ENCODE results near the gene UCHL3.

The UCHL3 gene

GRCh38 chr13:75566658-75567057 lies 17.1 kb downstream of the UCHL3 start:
- Mint-ChIP-seq H3K4me1 (ENCODE audit: low read depth) (no peaks in the 10 kb centered on the region), H3K27ac (no peak overlapping the region), H3K36me3 (ENCODE audit: low read depth) (peaks cover 40% of the 10 kb centered on the region), H3K9me3 (no peaks in the 10 kb centered on the region), H3K27me3 (no peaks in the 10 kb centered on the region), H3K4me3 (no peak overlapping the region)
- intact Hi-C loops (cut with micrococcal nuclease): no loop called here

- no peak overlapping the region for H3K4me3 Mint-ChIP-seq
- no peak overlapping the region for H3K27ac Mint-ChIP-seq
- intact Hi-C loops (cut with micrococcal nuclease): no loop called here
These were observed 20.0 kb downstream of the UCHL3 start for GRCh38 chr13:75569576-75569975.

GRCh38 chr13:75579529-75579928 lies 29.9 kb downstream of the UCHL3 start:
- H3K4me1 Mint-ChIP-seq (ENCODE audit: low read depth): no peaks in the 10 kb centered on the region
- no peak overlapping the region for H3K27ac Mint-ChIP-seq
- intact Hi-C loops (cut with micrococcal nuclease): no loop called here
- H3K36me3 Mint-ChIP-seq (ENCODE audit: low read depth): peaks cover 36% of the 10 kb centered on the region
- H3K9me3 Mint-ChIP-seq: peaks cover 12% of the 10 kb centered on the region
- H3K4me3 Mint-ChIP-seq: no peak overlapping the region
- H3K27me3 Mint-ChIP-seq: no peaks in the 10 kb centered on the region

More at GRCh38 chr13:75569576-75569975, 20.0 kb downstream of the UCHL3 start:
- no peaks in the 10 kb centered on the region for H3K4me1 Mint-ChIP-seq (ENCODE audit: low read depth)
- no peaks in the 10 kb centered on the region for H3K27me3 Mint-ChIP-seq
- peaks cover 54% of the 10 kb centered on the region for H3K36me3 Mint-ChIP-seq (ENCODE audit: low read depth)
- no peaks in the 10 kb centered on the region for H3K9me3 Mint-ChIP-seq

- no peaks in the 10 kb centered on the region for H3K4me1 Mint-ChIP-seq (ENCODE audit: low read depth)
- H3K4me3 Mint-ChIP-seq: no peak overlapping the region
- peaks cover 19% of the 10 kb centered on the region for H3K9me3 Mint-ChIP-seq
- H3K27me3 Mint-ChIP-seq: no peaks in the 10 kb centered on the region
- H3K27ac Mint-ChIP-seq: no peak overlapping the region
- peaks cover 30% of the 10 kb centered on the region for H3K36me3 Mint-ChIP-seq (ENCODE audit: low read depth)
- intact Hi-C loops (cut with micrococcal nuclease): no loop called here
These were observed 32.5 kb downstream of the UCHL3 start for GRCh38 chr13:75581874-75582640.

GRCh38 chr13:75583091-75583490 lies 33.5 kb downstream of the UCHL3 start:
- peaks cover 32% of the 10 kb centered on the region for H3K36me3 Mint-ChIP-seq (ENCODE audit: low read depth)
- H3K27me3 Mint-ChIP-seq: no peaks in the 10 kb centered on the region

GRCh38 chr13:75585153-75585552 lies 35.6 kb downstream of the UCHL3 start:
- intact Hi-C loops (cut with micrococcal nuclease): no loop called here
- Mint-ChIP-seq H3K4me3 (no peak overlapping the region), H3K9me3 (peaks cover 19% of the 10 kb centered on the region), H3K27ac (no peak overlapping the region), H3K4me1 (ENCODE audit: low read depth) (peaks cover 7% of the 10 kb centered on the region), H3K27me3 (no peaks in the 10 kb centered on the region), H3K36me3 (ENCODE audit: low read depth) (peaks cover 43% of the 10 kb centered on the region)

More at GRCh38 chr13:75583091-75583490, 33.5 kb downstream of the UCHL3 start:
- Mint-ChIP-seq H3K9me3 (peaks cover 19% of the 10 kb centered on the region), H3K27ac (no peak overlapping the region), H3K4me1 (ENCODE audit: low read depth) (peaks cover 3% of the 10 kb centered on the region), H3K4me3 (no peak overlapping the region)
- intact Hi-C loops (cut with micrococcal nuclease): no loop called here

- H3K4me3 Mint-ChIP-seq: no peak overlapping the region
- H3K27me3 Mint-ChIP-seq: no peaks in the 10 kb centered on the region
- peaks cover 19% of the 10 kb centered on the region for H3K9me3 Mint-ChIP-seq
- H3K4me1 Mint-ChIP-seq (ENCODE audit: low read depth): peaks cover 7% of the 10 kb centered on the region
- peaks cover 42% of the 10 kb centered on the region for H3K36me3 Mint-ChIP-seq (ENCODE audit: low read depth)
- intact Hi-C loops (cut with micrococcal nuclease): no loop called here
- H3K27ac Mint-ChIP-seq: no peak overlapping the region
These were observed 38.1 kb downstream of the UCHL3 start for GRCh38 chr13:75587679-75588078.

GRCh38 chr13:75596657-75597182 lies 47.1 kb downstream of the UCHL3 start:
- H3K4me3 Mint-ChIP-seq: no peak overlapping the region
- H3K36me3 Mint-ChIP-seq (ENCODE audit: low read depth): peaks cover 22% of the 10 kb centered on the region
- no peaks in the 10 kb centered on the region for H3K27me3 Mint-ChIP-seq
- H3K27ac Mint-ChIP-seq: no peak overlapping the region
- intact Hi-C loops (cut with micrococcal nuclease): no loop called here
- no peaks in the 10 kb centered on the region for H3K9me3 Mint-ChIP-seq
- no peaks in the 10 kb centered on the region for H3K4me1 Mint-ChIP-seq (ENCODE audit: low read depth)

GRCh38 chr13:75600371-75600770 lies 50.8 kb downstream of the UCHL3 start:
- intact Hi-C loops (cut with micrococcal nuclease): no loop called here
- Mint-ChIP-seq H3K9me3 (no peaks in the 10 kb centered on the region), H3K36me3 (ENCODE audit: low read depth) (peaks cover 18% of the 10 kb centered on the region), H3K4me1 (ENCODE audit: low read depth) (no peaks in the 10 kb centered on the region), H3K4me3 (no peak overlapping the region), H3K27me3 (no peaks in the 10 kb centered on the region), H3K27ac (no peak overlapping the region)

GRCh38 chr13:75603038-75603437 lies 53.4 kb downstream of the UCHL3 start:
- H3K9me3 Mint-ChIP-seq: no peaks in the 10 kb centered on the region
- no peaks in the 10 kb centered on the region for H3K4me1 Mint-ChIP-seq (ENCODE audit: low read depth)
- H3K27ac Mint-ChIP-seq: no peak overlapping the region
- peaks cover 21% of the 10 kb centered on the region for H3K36me3 Mint-ChIP-seq (ENCODE audit: low read depth)
- H3K4me3 Mint-ChIP-seq: no peak overlapping the region
- intact Hi-C loops (cut with micrococcal nuclease): no loop called here
- H3K27me3 Mint-ChIP-seq: no peaks in the 10 kb centered on the region

- intact Hi-C loops (cut with micrococcal nuclease): no loop called here
- Mint-ChIP-seq H3K4me3 (no peak overlapping the region), H3K9me3 (no peaks in the 10 kb centered on the region), H3K4me1 (ENCODE audit: low read depth) (no peaks in the 10 kb centered on the region), H3K36me3 (ENCODE audit: low read depth) (peaks cover 15% of the 10 kb centered on the region), H3K27ac (no peak overlapping the region), H3K27me3 (no peaks in the 10 kb centered on the region)
These were observed 57.9 kb downstream of the UCHL3 start for GRCh38 chr13:75607447-75607846.

GRCh38 chr13:75610466-75610865 lies 60.9 kb downstream of the UCHL3 start:
- Mint-ChIP-seq H3K27ac (no peak overlapping the region), H3K4me1 (ENCODE audit: low read depth) (no peaks in the 10 kb centered on the region), H3K27me3 (no peaks in the 10 kb centered on the region), H3K36me3 (ENCODE audit: low read depth) (peaks cover 15% of the 10 kb centered on the region), H3K4me3 (no peak overlapping the region), H3K9me3 (no peaks in the 10 kb centered on the region)
- intact Hi-C loops (cut with micrococcal nuclease): no loop called here

- Mint-ChIP-seq H3K9me3 (no peaks in the 10 kb centered on the region), H3K27ac (no peak overlapping the region)
These were observed 62.8 kb downstream of the UCHL3 start for GRCh38 chr13:75612354-75612753.

GRCh38 chr13:75617230-75617629 lies 67.6 kb downstream of the UCHL3 start:
- Mint-ChIP-seq H3K27ac (no peak overlapping the region), H3K9me3 (no peaks in the 10 kb centered on the region), H3K4me3 (no peak overlapping the region), H3K27me3 (no peaks in the 10 kb centered on the region), H3K36me3 (ENCODE audit: low read depth) (peaks cover 9% of the 10 kb centered on the region), H3K4me1 (ENCODE audit: low read depth) (no peaks in the 10 kb centered on the region)
- intact Hi-C loops (cut with micrococcal nuclease): no loop called here

More at GRCh38 chr13:75612354-75612753, 62.8 kb downstream of the UCHL3 start:
- peaks cover 8% of the 10 kb centered on the region for H3K36me3 Mint-ChIP-seq (ENCODE audit: low read depth)
- intact Hi-C loops (cut with micrococcal nuclease): no loop called here
- no peaks in the 10 kb centered on the region for H3K4me1 Mint-ChIP-seq (ENCODE audit: low read depth)
- H3K27me3 Mint-ChIP-seq: no peaks in the 10 kb centered on the region
- H3K4me3 Mint-ChIP-seq: no peak overlapping the region

GRCh38 chr13:75618308-75618707 lies 68.7 kb downstream of the UCHL3 start:
- H3K27me3 Mint-ChIP-seq: no peaks in the 10 kb centered on the region
- no peak overlapping the region for H3K27ac Mint-ChIP-seq
- H3K36me3 Mint-ChIP-seq (ENCODE audit: low read depth): peaks cover 9% of the 10 kb centered on the region
- no peaks in the 10 kb centered on the region for H3K4me1 Mint-ChIP-seq (ENCODE audit: low read depth)
- H3K4me3 Mint-ChIP-seq: no peak overlapping the region
- intact Hi-C loops (cut with micrococcal nuclease): no loop called here
- H3K9me3 Mint-ChIP-seq: no peaks in the 10 kb centered on the region

Data from dendritic cell treated with granulocyte-macrophage colony-stimulating factor and Interleukin-4, amounts not matched to agents 40 ng/mL and 50 ng/mL, for 4 days (primary cell).